SK-N-SH treated with all-trans-retinoic acid at 6 μM for 48 hours (cell line): ENCODE results near the gene OXA1L.
"Not testable (repeated sequence)": the region's sequence is repeated elsewhere in the genome, so short reads cannot be mapped to it uniquely, and the experiment has no call there.

ENCODE experiments used
- ATAC-seq: fragments of 200-7000 bp; cut with Tn5 transposase; 3 replicates; pipeline ENCODE4 v1.9.1; 2020; ENCODE audit warnings: mild to moderate bottlenecking, moderate library complexity
- BACH2 ChIP-seq: fragments of 250-450 bp; sonication (Bioruptor Pico); IDR thresholded peaks from 2 replicates; pipeline ENCODE4 v1.9.0; 2021; ENCODE audit warnings: mild to moderate bottlenecking, borderline replicate concordance
- CREB5 ChIP-seq: fragments of 250-450 bp; sonication (Bioruptor Pico); IDR thresholded peaks from 2 replicates; pipeline ENCODE4 v1.5.1; 2020; ENCODE audit warnings: low read depth, mild to moderate bottlenecking, moderate library complexity
- CSDC2 ChIP-seq: fragments of 250-450 bp; sonication (Bioruptor Pico); IDR thresholded peaks from 2 replicates; pipeline ENCODE4 v1.5.0; 2020; ENCODE audit warnings: mild to moderate bottlenecking, moderate library complexity
- CSRNP3 ChIP-seq: fragments of 250-450 bp; sonication (Bioruptor Pico); IDR thresholded peaks from 2 replicates; pipeline ENCODE4 v1.5.1; 2021; ENCODE audit warnings: mild to moderate bottlenecking, moderate library complexity
- ESRRG ChIP-seq: fragments of 250-450 bp; sonication (Bioruptor Pico); IDR thresholded peaks from 2 replicates; pipeline ENCODE4 v1.6.1; 2021; ENCODE audit warnings: mild to moderate bottlenecking
- GLIS3 ChIP-seq: fragments of 250-450 bp; sonication (Bioruptor Pico); IDR thresholded peaks from 2 replicates; pipeline ENCODE4 v1.5.0; 2020; ENCODE audit warnings: mild to moderate bottlenecking, moderate library complexity
- ISL1 ChIP-seq: fragments of 250-450 bp; sonication (Bioruptor Pico); IDR thresholded peaks from 2 replicates; pipeline ENCODE4 v2.1.2; 2022; ENCODE audit warnings: mild to moderate bottlenecking, moderate library complexity
- OSR1 ChIP-seq: fragments of 250-450 bp; sonication (Bioruptor Pico); IDR thresholded peaks from 2 replicates; pipeline ENCODE4 v1.8.0; 2022; ENCODE audit warnings: moderate library complexity, mild to moderate bottlenecking, inconsistent platforms
- PATZ1 ChIP-seq: fragments of 250-450 bp; sonication (Bioruptor Pico); IDR thresholded peaks from 2 replicates; pipeline ENCODE4 v1.8.0; 2020; ENCODE audit warnings: mild to moderate bottlenecking, moderate library complexity, borderline replicate concordance
- POU6F1 ChIP-seq: fragments of 250-450 bp; sonication (Bioruptor Pico); IDR thresholded peaks from 2 replicates; pipeline ENCODE4 v1.8.0; 2021; ENCODE audit warnings: low read depth, mild to moderate bottlenecking, moderate library complexity, borderline replicate concordance
- RARB ChIP-seq: fragments of 250-450 bp; sonication (Bioruptor Pico); IDR thresholded peaks from 2 replicates; pipeline ENCODE4 v1.8.0; 2021; ENCODE audit warnings: mild to moderate bottlenecking, moderate library complexity
- SNAI2 ChIP-seq: fragments of 250-450 bp; sonication (Bioruptor Pico); IDR thresholded peaks from 2 replicates; pipeline ENCODE4 v1.5.0; 2020; ENCODE audit warnings: mild to moderate bottlenecking, moderate library complexity
- TCF4 ChIP-seq: fragments of 250-450 bp; sonication (Bioruptor Pico); IDR thresholded peaks from 2 replicates; pipeline ENCODE4 v1.8.0; 2021; ENCODE audit warnings: mild to moderate bottlenecking, moderate library complexity, borderline replicate concordance
- TOX ChIP-seq: fragments of 250-450 bp; sonication (Bioruptor Pico); IDR thresholded peaks from 2 replicates; pipeline ENCODE4 v1.8.0; 2021; ENCODE audit warnings: mild to moderate bottlenecking, moderate library complexity, borderline replicate concordance
- TSHZ2 ChIP-seq: fragments of 250-450 bp; sonication (Bioruptor Pico); IDR thresholded peaks from 2 replicates; pipeline ENCODE4 v1.5.0; 2020; ENCODE audit warnings: mild to moderate bottlenecking, moderate library complexity
- ZC3H10 ChIP-seq: fragments of 250-450 bp; sonication (Bioruptor Pico); IDR thresholded peaks from 2 replicates; pipeline ENCODE4 v1.5.1; 2021; ENCODE audit warnings: mild to moderate bottlenecking, moderate library complexity
- ZFP3 ChIP-seq: fragments of 250-450 bp; sonication (Bioruptor Pico); IDR thresholded peaks from 2 replicates; pipeline ENCODE4 v1.5.0; 2020; ENCODE audit warnings: mild to moderate bottlenecking, moderate library complexity
- ZNF565 ChIP-seq: fragments of 450-650 bp; formaldehyde crosslinking; conservative IDR thresholded peaks from 2 replicates; pipeline ENCODE4 v1.5.0; 2020; ENCODE audit warnings: low read depth, mild to moderate bottlenecking, moderate library complexity
- ZNF70 ChIP-seq: fragments of 450-650 bp; formaldehyde crosslinking; IDR thresholded peaks from 2 replicates; pipeline ENCODE4 v1.5.0; 2020; ENCODE audit warnings: mild to moderate bottlenecking, moderate library complexity
- ZNF8 ChIP-seq: fragments of 450-650 bp; formaldehyde crosslinking; IDR thresholded peaks from 2 replicates; pipeline ENCODE4 v1.5.0; 2020; ENCODE audit warnings: mild to moderate bottlenecking, moderate library complexity

Gene OXA1L

GRCh38 chr14:22776215-22776614 is 9.7 kb downstream of the OXA1L start:
- TF ChIP-seq ISL1 (CRISPR knock-in tag): no peak
- no peak for TF ChIP-seq TCF4
- no peak for TF ChIP-seq ESRRG (CRISPR knock-in tag)
- TF ChIP-seq RARB: no peak
- no peak for TF ChIP-seq CSDC2
- TF ChIP-seq SNAI2 (CRISPR knock-in tag): no peak
- no peak for TF ChIP-seq POU6F1 (CRISPR knock-in tag)
- no peak for TF ChIP-seq CREB5
- TF ChIP-seq OSR1 (CRISPR knock-in tag): no peak
- no peak for TF ChIP-seq ZNF565
- no peak for TF ChIP-seq ZNF8 (CRISPR knock-in tag)
- TF ChIP-seq ZFP3 (CRISPR knock-in tag): no peak
- TF ChIP-seq BACH2 (CRISPR knock-in tag): no peak
- no peak for TF ChIP-seq TOX (CRISPR knock-in tag)
- TF ChIP-seq PATZ1 (CRISPR knock-in tag): no peak
- no peak for TF ChIP-seq ZC3H10
- TF ChIP-seq ZNF70 (CRISPR knock-in tag): no peak
- no peak for TF ChIP-seq TSHZ2 (CRISPR knock-in tag)
- TF ChIP-seq, all 23 proteins: peak for 0
- no peak for ATAC-seq

GRCh38 chr14:22776849-22777248 is 10.4 kb downstream of the OXA1L start:
- not testable (repeated sequence) for ATAC-seq

GRCh38 chr14:22778084-22778483 is 11.6 kb downstream of the OXA1L start:
- no peak for ATAC-seq
- TF ChIP-seq CREB5 (no peak), ISL1 (CRISPR knock-in tag) (no peak), TCF4 (no peak), CSRNP3 (CRISPR knock-in tag) (no peak), SNAI2 (CRISPR knock-in tag) (no peak), POU6F1 (CRISPR knock-in tag) (no peak), ZC3H10 (no peak), CSDC2 (no peak), GLIS3 (CRISPR knock-in tag) (no peak)
